SK-N-SH (cell line): ENCODE measurements around the gene MYBPC3.

ENCODE experiments used
- CTCF ChIP-seq: fragments of 200-600 bp; sonication (generic); IDR thresholded peaks from 2 replicates; pipeline ENCODE4 v1.6.1; 2017; ENCODE audit warnings: antibody characterized with exemption, mild to moderate bottlenecking, moderate library complexity
- EZH2phosphoT487 ChIP-seq: fragments of 200-600 bp; sonication (generic); IDR thresholded peaks from 2 replicates; pipeline ENCODE4 v1.6.1; 2017; ENCODE audit warnings: low read depth, mixed run types, mild to moderate bottlenecking, antibody characterized with exemption, moderate library complexity, borderline replicate concordance
- MXI1 ChIP-seq: IDR thresholded peaks from 2 replicates; pipeline ENCODE4 v1.6.1; 2012; ENCODE audit warnings: mild to moderate bottlenecking, low read depth, low read length, improper control_type of control experiment
- PBX3 ChIP-seq: IDR thresholded peaks from 2 replicates; pipeline ENCODE4; 2012
- POLR2AphosphoS5 ChIP-seq: IDR thresholded peaks from 2 replicates; pipeline ENCODE4 v1.6.1; 2012; ENCODE audit warnings: low read depth, low read length
- RCOR1 ChIP-seq: fragments of 150-350 bp; IDR thresholded peaks from 2 replicates; pipeline ENCODE4 v1.6.1; 2017; ENCODE audit warnings: antibody characterized with exemption, low read length
- SMC3 ChIP-seq: IDR thresholded peaks from 2 replicates; pipeline ENCODE4 v1.6.1; 2012; ENCODE audit warnings: low read depth, low read length, improper control_type of control experiment
- TAF1 ChIP-seq: IDR thresholded peaks from 2 replicates; pipeline ENCODE4 v1.6.1; 2012; ENCODE audit warnings: low read depth, mild to moderate bottlenecking, low read length, moderate library complexity, borderline replicate concordance
- TCF12 ChIP-seq: IDR thresholded peaks from 2 replicates; pipeline ENCODE4 v1.4.0; 2012
- TEAD4 ChIP-seq: IDR thresholded peaks from 2 replicates; pipeline ENCODE4 v1.4.0; 2012; ENCODE audit warnings: mild to moderate bottlenecking, borderline replicate concordance; ENCODE audit not compliant: insufficient read depth

- TF ChIP-seq CTCF (no peak), RCOR1 (no peak), PBX3 (no peak), POLR2AphosphoS5 (no peak), EZH2phosphoT487 (no peak), SMC3 (no peak), MXI1 (no peak), TEAD4 (no peak), TCF12 (no peak), TAF1 (no peak)
Measured at GRCh38 chr11:47305734-47306483, 46.6 kb downstream of the MYBPC3 start.
